SK-N-SH (cell line): ENCODE data around the gene SPRED1. TPM values are rescaled to one million over a fixed set of nuclear protein-coding genes. Genes with fewer than 3 reads are reported as not detected.

Experiments used
- CTCF ChIA-PET: fragments of 300-600, 350-600 bp; formaldehyde crosslinking; extraction: SDS; loops from one replicate; lab custom pipeline; 2021; lab: Yijun Ruan, JAX
- POLR2A ChIA-PET: fragments of 350-600 bp; sonication (Branson Sonifier 250); formaldehyde crosslinking; extraction: SDS; loops from one replicate; lab custom pipeline; 2020; ENCODE audit warnings: antibody characterized with exemption, inconsistent platforms; lab: Yijun Ruan, JAX
- DNase-seq: peaks from one replicate; pipeline ENCODE4 v3.0.0; 2012
- H2AFZ ChIP-seq: fragments of 200-600 bp; sonication (generic); 2 replicates; pipeline ENCODE4 v1.8.1; 2016; ENCODE audit warnings: antibody characterized with exemption, mild to moderate bottlenecking, low read depth
- H3F3A ChIP-seq: fragments of 200-600 bp; sonication (generic); replicated peaks from 2 replicates; pipeline ENCODE3; 2016; ENCODE audit warnings: antibody characterized with exemption, mild to moderate bottlenecking; ENCODE audit not compliant: insufficient read depth
- H3K27ac ChIP-seq, 2 experiments: fragments of 200-500 bp in 1 of 2; fragments of 200-600 bp in 1 of 2; sonication (Bioruptor generic) in 1 of 2; sonication (generic), shearing (Covaris generic) in 1 of 2; 2 replicates each; pipeline versions ENCODE4 v1.5.1 to v1.6.1; 2014 to 2016; ENCODE audit warnings: low read depth in 2 of 2, inconsistent platforms in 1 of 2, low read length in 1 of 2, mild to moderate bottlenecking in 1 of 2, mixed read lengths in 1 of 2
- H3K27me3 ChIP-seq: fragments of 200-600 bp; sonication (generic), shearing (Covaris generic); 2 replicates; pipeline ENCODE4 v1.6.1; 2016; ENCODE audit warnings: mixed run types; ENCODE audit not compliant: insufficient read depth
- H3K36me3 ChIP-seq, 2 experiments: fragments of 200-500 bp in 1 of 2; fragments of 200-600 bp in 1 of 2; sonication (Bioruptor generic) in 1 of 2; sonication (generic) in 1 of 2; replicated peaks in 1 of 2; 2 replicates each; pipeline versions ENCODE3 to v1.5.1; 2014 to 2016; ENCODE audit warnings: low read length in 1 of 2, mild to moderate bottlenecking in 1 of 2; ENCODE audit not compliant: insufficient read depth in 2 of 2, control insufficient read depth in 1 of 2
- H3K4me1 ChIP-seq, 2 experiments: fragments of 200-500 bp in 1 of 2; fragments of 200-600 bp in 1 of 2; sonication (Bioruptor generic) in 1 of 2; sonication (generic), shearing (Covaris generic) in 1 of 2; 2 replicates each; pipeline versions ENCODE4 v1.5.1 to v1.6.1; 2014 to 2016; ENCODE audit warnings: low read depth in 1 of 2, low read length in 1 of 2, mixed run types in 1 of 2; ENCODE audit not compliant: insufficient read depth in 2 of 2, control insufficient read depth in 1 of 2
- H3K4me2 ChIP-seq: fragments of 200-600 bp; sonication (generic), shearing (Covaris generic); 2 replicates; pipeline ENCODE4 v1.6.1; 2017; ENCODE audit warnings: mixed run types
- H3K4me3 ChIP-seq, 2 experiments: fragments of 200-500 bp in 1 of 2; fragments of 200-600 bp in 1 of 2; sonication (Bioruptor generic) in 1 of 2; sonication (generic), shearing (Covaris generic) in 1 of 2; 2 replicates each; pipeline versions ENCODE4 v1.5.1 to v1.8.1; 2014 to 2016; ENCODE audit warnings: low read depth in 2 of 2, inconsistent platforms in 1 of 2, low read length in 1 of 2, mild to moderate bottlenecking in 1 of 2, mixed read lengths in 1 of 2, moderate library complexity in 1 of 2
- H3K79me2 ChIP-seq: fragments of 200-600 bp; sonication (generic); 2 replicates; pipeline ENCODE4 v1.8.1; 2017; ENCODE audit warnings: mild to moderate bottlenecking; ENCODE audit not compliant: insufficient read depth
- H3K9ac ChIP-seq: fragments of 200-600 bp; sonication (generic); 2 replicates; pipeline ENCODE4 v1.6.1; 2017; ENCODE audit warnings: mixed run types
- H3K9me2 ChIP-seq: fragments of 200-600 bp; sonication (generic); 2 replicates; pipeline ENCODE4 v1.6.1; 2017; ENCODE audit warnings: mixed run types
- H3K9me3 ChIP-seq: fragments of 200-600 bp; sonication (generic); 2 replicates; pipeline ENCODE4 v1.6.1; 2017; ENCODE audit warnings: mixed run types, mild to moderate bottlenecking, moderate library complexity
- H4K20me1 ChIP-seq: fragments of 200-600 bp; sonication (generic); 2 replicates; pipeline ENCODE4 v1.6.1; 2017; ENCODE audit warnings: mild to moderate bottlenecking, mixed run types; ENCODE audit not compliant: insufficient read depth
- EP300 ChIP-seq, 2 experiments: IDR thresholded peaks; 2 replicates each; pipeline versions ENCODE4 v1.4.0 to v1.6.1; 2012; ENCODE audit warnings: borderline replicate concordance in 1 of 2, low read depth in 1 of 2, low read length in 1 of 2
- EZH2phosphoT487 ChIP-seq: fragments of 200-600 bp; sonication (generic); IDR thresholded peaks from 2 replicates; pipeline ENCODE4 v1.6.1; 2017; ENCODE audit warnings: low read depth, mixed run types, mild to moderate bottlenecking, antibody characterized with exemption, moderate library complexity, borderline replicate concordance
- FOXM1 ChIP-seq: IDR thresholded peaks from 2 replicates; pipeline ENCODE4 v1.4.0; 2012; ENCODE audit warnings: low read depth, mild to moderate bottlenecking
- GATA2 ChIP-seq: sonication (generic); formaldehyde crosslinking; IDR thresholded peaks from 2 replicates; pipeline ENCODE4 v1.5.0; 2020; ENCODE audit warnings: mild to moderate bottlenecking, missing genetic modification reagents
- MEF2A ChIP-seq: IDR thresholded peaks from 2 replicates; pipeline ENCODE4 v1.4.0; 2012; ENCODE audit warnings: low read depth, borderline replicate concordance
- RAD21 ChIP-seq: IDR thresholded peaks from 2 replicates; pipeline ENCODE4 v1.6.1; 2012; ENCODE audit warnings: mild to moderate bottlenecking, low read length
- RFX5 ChIP-seq: IDR thresholded peaks from 2 replicates; pipeline ENCODE4 v1.6.1; 2012; ENCODE audit warnings: mild to moderate bottlenecking, improper control_type of control experiment, low read length
- RXRA ChIP-seq: IDR thresholded peaks from 2 replicates; pipeline ENCODE4 v1.4.0; 2012; ENCODE audit warnings: low read depth, mild to moderate bottlenecking, borderline replicate concordance
- SMC3 ChIP-seq: IDR thresholded peaks from 2 replicates; pipeline ENCODE4 v1.6.1; 2012; ENCODE audit warnings: low read depth, low read length, improper control_type of control experiment
- YY1 ChIP-seq: IDR thresholded peaks from 2 replicates; pipeline ENCODE4 v1.4.0; 2012; ENCODE audit warnings: low read depth, mild to moderate bottlenecking
- WGBS: methylation state at CpG from one replicate; pipeline ENCODE4 v1.1.6; 2017; ENCODE audit warnings: low lambda C conversion rate; 5-methylcytosine and 5-hydroxymethylcytosine counted together
- polyA plus RNA-seq, 3 experiments: library from polyadenylated mRNA; depleted of rRNA; stranded (reverse); fragments of >200 nt; gene quantifications; 2 replicates each; pipeline ENCODE4 v1.2.3, GENCODE V29; 2012
- TF ChIP-seq, protein P1 (sequence below): fragments of 200-600 bp; sonication (generic); IDR thresholded peaks from 2 replicates; pipeline ENCODE4 v1.6.1; 2017; ENCODE audit warnings: antibody characterized with exemption, mild to moderate bottlenecking, moderate library complexity

The SPRED1 gene
- polyA plus RNA-seq, 1 of the 3 experiments (the other 2 are of a cell fraction) = 4.4 TPM

DNA sequence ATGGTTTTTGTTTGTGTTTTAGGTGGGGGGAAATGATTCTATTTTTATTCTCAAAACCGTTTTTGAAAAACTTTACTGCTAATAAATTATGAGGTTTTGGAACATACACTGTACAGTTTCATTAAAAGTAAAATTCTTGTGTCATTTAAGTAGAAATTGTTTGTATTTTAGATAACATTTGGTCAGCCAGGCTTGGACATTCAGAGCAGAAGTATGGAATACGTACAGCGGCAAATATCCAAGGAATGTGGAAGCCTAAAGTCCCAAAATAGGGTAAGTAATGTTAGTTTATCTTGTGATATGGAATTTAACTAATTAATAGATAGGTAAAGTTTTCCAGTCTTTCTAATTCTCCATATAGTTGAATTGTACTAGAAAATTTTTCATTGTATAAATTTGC, 96.6 kb downstream of the SPRED1 start:
- WGBS = 88% methylated on average over 3 of the region's 3 CpGs
- H3K9ac ChIP-seq = no peak overlapping the region
- peaks cover 33% of the 10 kb centered on the region for H3F3A ChIP-seq
- H3K4me2 ChIP-seq = no peak overlapping the region
- H3K27ac ChIP-seq = no peak overlapping the region
- CTCF ChIA-PET = interaction anchor here (0.8 to 1.7 kb wide), 3 partner anchors 11 to 354 kb away, joined by 3 to 8 read pairs (median 5); no protein-coding TSS in a partner anchor
- no peak for DNase-seq
- H3K36me3 ChIP-seq = peaks cover 46 to 48% of the 10 kb centered on the region in 2 experiments
- no peaks in the 10 kb centered on the region for H3K9me3 ChIP-seq
- no peak overlapping the region for H2AFZ ChIP-seq
- H3K4me3 ChIP-seq = no peak overlapping the region
- no peak for TF ChIP-seq RFX5
- no peak for TF ChIP-seq RXRA
- TF ChIP-seq MEF2A = no peak
- no peak for TF ChIP-seq EZH2phosphoT487
- TF ChIP-seq YY1 = no peak
- POLR2A ChIA-PET = no interaction called here
- H4K20me1 ChIP-seq = no peaks in the 10 kb centered on the region; the same call in 1 of the 2 replicates
- peaks cover 42% of the 10 kb centered on the region for H3K79me2 ChIP-seq
- H3K4me1 ChIP-seq = no peaks in the 10 kb centered on the region; a peak in 1 of 4 replicates
- no peaks in the 10 kb centered on the region for H3K9me2 ChIP-seq
- no peaks in the 10 kb centered on the region for H3K27me3 ChIP-seq

DNA sequence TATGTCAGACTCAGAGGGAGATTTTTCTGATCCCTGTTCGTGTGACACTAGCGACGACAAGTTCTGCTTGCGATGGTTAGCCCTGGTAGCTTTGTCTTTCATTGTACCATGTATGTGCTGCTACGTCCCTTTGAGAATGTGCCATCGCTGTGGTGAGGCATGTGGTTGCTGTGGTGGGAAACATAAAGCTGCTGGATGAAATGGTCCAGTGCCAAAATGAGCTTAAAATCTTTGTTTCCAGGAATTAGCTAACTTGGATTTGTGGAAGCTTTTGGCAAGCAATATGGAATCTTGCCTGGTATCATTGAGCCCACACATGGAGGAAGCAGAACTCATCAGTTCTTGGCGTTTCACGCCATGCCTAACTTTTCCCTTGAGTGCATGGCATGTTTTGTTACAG, 98.8 kb downstream of the SPRED1 start:
- WGBS = 96% methylated on average over 8 of the region's 8 CpGs
- CTCF ChIA-PET = interaction anchor here (0.7 kb wide), 1 partner anchor 356 kb away, joined by 4 read pairs; no protein-coding TSS in a partner anchor

DNA sequence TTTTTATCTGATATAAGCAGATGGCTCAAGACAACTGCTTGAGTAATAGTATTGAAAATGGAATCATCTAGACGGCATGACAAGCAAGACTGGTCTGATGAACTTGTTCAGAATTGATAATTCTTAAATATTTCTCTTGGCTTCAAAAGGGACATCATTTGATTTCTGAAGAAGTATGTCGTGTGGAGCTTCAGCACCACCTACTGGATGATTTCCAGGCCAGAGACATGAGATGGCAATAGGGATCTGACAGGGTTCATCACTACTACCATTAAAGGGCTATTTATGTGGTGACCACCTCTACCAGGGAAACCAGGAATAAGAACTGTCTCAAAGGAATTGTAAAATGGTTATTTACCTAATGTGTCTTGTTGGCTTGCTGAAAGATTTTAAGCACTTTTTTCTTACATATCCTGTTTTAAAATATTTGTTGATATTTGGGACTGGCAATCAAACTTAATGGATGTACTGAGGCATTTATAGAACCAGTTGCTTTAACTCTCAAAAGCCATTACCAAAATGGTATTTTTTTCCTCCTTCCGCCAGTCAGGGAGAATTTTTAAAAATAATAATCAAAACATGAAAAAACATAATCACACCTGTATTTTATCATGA, 101.8 kb downstream of the SPRED1 start:
- peak; percentile 53 for DNase-seq
- CTCF ChIA-PET = interaction anchor here (0.7 to 7.1 kb wide), 15 partner anchors 9 to 375 kb away, joined by 3 to 86 read pairs (median 4); no protein-coding TSS in a partner anchor
- POLR2A ChIA-PET = no interaction called here

More for the DNA sequence above, 98.8 kb downstream of the SPRED1 start:
- POLR2A ChIA-PET = interaction anchor here (0.6 kb wide), 1 partner anchor 99 kb away, joined by 3 read pairs; the partner anchor contains the start of gene SPRED1
- Histone ChIP-seq H3K4me3 (no peak overlapping the region), H3K27me3 (no peaks in the 10 kb centered on the region), H3K36me3 (peaks cover 39 to 45% of the 10 kb centered on the region in 2 experiments), H4K20me1 (no peaks in the 10 kb centered on the region; the same call in 1 of the 2 replicates), H3K4me2 (no peak overlapping the region), H3F3A (peaks cover 35% of the 10 kb centered on the region), H3K9me2 (no peaks in the 10 kb centered on the region), H2AFZ (no peak overlapping the region), H3K79me2 (peaks cover 23% of the 10 kb centered on the region), H3K9me3 (no peaks in the 10 kb centered on the region), H3K9ac (no peak overlapping the region), H3K27ac (no peak overlapping the region), H3K4me1 (no peaks in the 10 kb centered on the region; a peak in 1 of 4 replicates)
- TF ChIP-seq SMC3 (no peak), FOXM1 (no peak), YY1 (no peak), GATA2 (CRISPR knock-in tag) (no peak)
- no peak for DNase-seq

More for the DNA sequence above, 101.8 kb downstream of the SPRED1 start:
- TF ChIP-seq EP300 (IDR thresholded peaks at IDR 0.05; ENCODE audit: borderline replicate concordance in 1 of 2, low read depth in 1 of 2, low read length in 1 of 2) (no peak), RAD21 (peak; percentile 91), SMC3 (peak; percentile 76)
- TF ChIP-seq, protein P1, sequence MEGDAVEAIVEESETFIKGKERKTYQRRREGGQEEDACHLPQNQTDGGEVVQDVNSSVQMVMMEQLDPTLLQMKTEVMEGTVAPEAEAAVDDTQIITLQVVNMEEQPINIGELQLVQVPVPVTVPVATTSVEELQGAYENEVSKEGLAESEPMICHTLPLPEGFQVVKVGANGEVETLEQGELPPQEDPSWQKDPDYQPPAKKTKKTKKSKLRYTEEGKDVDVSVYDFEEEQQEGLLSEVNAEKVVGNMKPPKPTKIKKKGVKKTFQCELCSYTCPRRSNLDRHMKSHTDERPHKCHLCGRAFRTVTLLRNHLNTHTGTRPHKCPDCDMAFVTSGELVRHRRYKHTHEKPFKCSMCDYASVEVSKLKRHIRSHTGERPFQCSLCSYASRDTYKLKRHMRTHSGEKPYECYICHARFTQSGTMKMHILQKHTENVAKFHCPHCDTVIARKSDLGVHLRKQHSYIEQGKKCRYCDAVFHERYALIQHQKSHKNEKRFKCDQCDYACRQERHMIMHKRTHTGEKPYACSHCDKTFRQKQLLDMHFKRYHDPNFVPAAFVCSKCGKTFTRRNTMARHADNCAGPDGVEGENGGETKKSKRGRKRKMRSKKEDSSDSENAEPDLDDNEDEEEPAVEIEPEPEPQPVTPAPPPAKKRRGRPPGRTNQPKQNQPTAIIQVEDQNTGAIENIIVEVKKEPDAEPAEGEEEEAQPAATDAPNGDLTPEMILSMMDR = peak; percentile 85
- Histone ChIP-seq H3K4me3 (no peak overlapping the region; a peak in 1 of 4 replicates), H2AFZ (no peak overlapping the region), H3K79me2 (0 out of 2 replicates have a peak, but pooled peaks cover 4% of the 10 kb centered on the region), H3K4me2 (no peak overlapping the region), H3K9me3 (no peaks in the 10 kb centered on the region), H4K20me1 (no peaks in the 10 kb centered on the region; the same call in 1 of the 2 replicates), H3K9me2 (no peaks in the 10 kb centered on the region), H3K9ac (no peak overlapping the region), H3K4me1 (no peaks in the 10 kb centered on the region; a peak in 1 of 4 replicates), H3K36me3 (peaks cover 39 to 52% of the 10 kb centered on the region in 2 experiments), H3K27ac (no peak overlapping the region; a peak in 1 of 4 replicates), H3K27me3 (no peaks in the 10 kb centered on the region), H3F3A (peaks cover 45% of the 10 kb centered on the region)
- 45% methylated on average over 3 of the region's 3 CpGs for WGBS
